KBM-7 (cell line): ENCODE data around the gene PTPRC.

Experiments
- DNase-seq: peaks from one replicate; pipeline ENCODE4 v3.0.0-alpha.2; 2015
- in situ Hi-C: fragments of 300-500 bp; cut with MboI; formaldehyde crosslinking; loops from 2 replicates; pipeline ENCODE4 v1.14.3; 2020; ENCODE audit warnings: low sequenced_read_pairs, low pct_unique_long_range_greater_than_20kb, mixed read lengths

PTPRC gene

GRCh38 chr1:198773523-198773922 lies 134.7 kb downstream of the PTPRC start:
- in situ Hi-C loops, result loop anchor here (25.0 kb wide), 2 partner anchors 689 to 764 kb away; no protein-coding TSS in a partner anchor
- no peak for DNase-seq

GRCh38 chr1:198774421-198774820 lies 135.6 kb downstream of the PTPRC start:
- in situ Hi-C loops, result loop anchor here (25.0 kb wide), 2 partner anchors 688 to 763 kb away; no protein-coding TSS in a partner anchor
- no peak for DNase-seq

GRCh38 chr1:198775606-198776005 lies 136.8 kb downstream of the PTPRC start:
- in situ Hi-C loops, result no loop called here
- DNase-seq, result peak; percentile 25

GRCh38 chr1:198776602-198777029 lies 137.8 kb downstream of the PTPRC start:
- in situ Hi-C loops, result no loop called here
- DNase-seq, result peak; percentile 92

- in situ Hi-C loops, result no loop called here
- no peak for DNase-seq
Observed at GRCh38 chr1:198778049-198778448, 139.2 kb downstream of the PTPRC start.

GRCh38 chr1:198780376-198780775 lies 141.5 kb downstream of the PTPRC start:
- no peak for DNase-seq
- in situ Hi-C loops, result no loop called here

- DNase-seq, result peak; percentile 73
- in situ Hi-C loops, result no loop called here
Observed at GRCh38 chr1:198788561-198789064, 149.8 kb downstream of the PTPRC start.

- DNase-seq, result no peak
- in situ Hi-C loops, result no loop called here
Observed at GRCh38 chr1:198793714-198794113, 154.9 kb downstream of the PTPRC start.

GRCh38 chr1:198794498-198794897 lies 155.7 kb downstream of the PTPRC start:
- in situ Hi-C loops, result no loop called here
- no peak for DNase-seq

- DNase-seq, result no peak
- in situ Hi-C loops, result no loop called here
Observed at GRCh38 chr1:198797656-198798055, 158.8 kb downstream of the PTPRC start.

- no peak for DNase-seq
- in situ Hi-C loops, result no loop called here
Observed at GRCh38 chr1:198798923-198799386, 160.1 kb downstream of the PTPRC start.

GRCh38 chr1:198805498-198806151 lies 166.8 kb downstream of the PTPRC start:
- DNase-seq, result no peak
- in situ Hi-C loops, result no loop called here

- DNase-seq, result no peak
- in situ Hi-C loops, result no loop called here
Observed at GRCh38 chr1:198806861-198807260, 168.0 kb downstream of the PTPRC start.
